A549 (cell line): ENCODE data around the gene CNIH1.

Experiments used
- EP300 ChIP-seq, 2 experiments: fragments of >200 bp; sonication (Bioruptor Twin); formaldehyde crosslinking; IDR thresholded peaks; 2 replicates in 1 of 2; 3 replicates in 1 of 2; pipeline ENCODE4 v1.6.1; 2016 to 2017
- POLR2A ChIP-seq: IDR thresholded peaks from 2 replicates; pipeline ENCODE4 v1.6.1; 2012; ENCODE audit warnings: mild to moderate bottlenecking, low read length

GRCh38 chr14:54381821-54382220 lies 59.4 kb downstream of the CNIH1 start:
- TF ChIP-seq POLR2A (no peak), EP300 (IDR thresholded peaks at IDR 0.05) (no peak)
